B cell (primary cell): Measurements from ENCODE around the gene CDHR2. TPM values are rescaled to one million over a fixed set of nuclear protein-coding genes. Genes with fewer than 3 reads are reported as not detected.

Source experiments
- ATAC-seq: fragments of 200-7000 bp; cut with Tn5 transposase; one replicate; pipeline ENCODE4 v1.10.0; 2021; ENCODE audit warnings: low read depth, mild to moderate bottlenecking, moderate number of reproducible peaks, moderate library complexity
- CTCF ChIA-PET: fragments of 350-600 bp; sonication (Branson Sonifier 250); formaldehyde crosslinking; loops from one replicate; lab custom pipeline; 2021; ENCODE audit warnings: antibody characterized with exemption, inconsistent platforms; lab: Charles Lee
- POLR2A ChIA-PET: fragments of 350-600 bp; sonication (Branson Sonifier 250); formaldehyde crosslinking; loops from one replicate; lab custom pipeline; 2021; ENCODE audit warnings: antibody characterized with exemption; lab: Charles Lee
- DNase-seq: peaks from one replicate; pipeline ENCODE4 v3.0.0; 2013
- H2AFZ ChIP-seq: 2 replicates; pipeline ENCODE4 v1.6.1; 2012; ENCODE audit warnings: mild to moderate bottlenecking, low read depth, low read length; ENCODE audit not compliant: insufficient read depth, poor library complexity, severe bottlenecking
- H3K27ac ChIP-seq, 2 donors: 1 replicate in 1 of 2; 2 replicates in 1 of 2; pipeline ENCODE4 v1.5.1; 2012 to 2013; ENCODE audit warnings: low read length in 2 of 2, mild to moderate bottlenecking in 2 of 2, moderate library complexity in 1 of 2
- H3K27me3 ChIP-seq, 4 experiments: fragments of 200-600 bp in 1 of 4; sonication (generic) in 1 of 4; replicated peaks in 1 of 4; 1 replicate in 2 of 4; 2 replicates in 2 of 4; pipeline versions ENCODE4 v1.6.1 to v1.7.0; 2013 to 2016; ENCODE audit warnings: low read length in 3 of 4, mild to moderate bottlenecking in 2 of 4, mixed read lengths in 1 of 4, moderate library complexity in 1 of 4; ENCODE audit not compliant: insufficient read depth in 4 of 4, control insufficient read depth in 3 of 4; ENCODE audit errors: control extremely low read depth in 1 of 4
- H3K36me3 ChIP-seq, 2 experiments: replicated peaks in 1 of 2; 1 replicate in 1 of 2; 2 replicates in 1 of 2; pipeline versions ENCODE4 v1.6.1 to v1.7.1; 2013; ENCODE audit warnings: low read length in 1 of 2; ENCODE audit not compliant: insufficient read depth in 2 of 2, control insufficient read depth in 1 of 2; ENCODE audit errors: control extremely low read depth in 1 of 2, extremely low read depth in 1 of 2
- H3K4me1 ChIP-seq, 2 donors: fragments of 200-600 bp in 1 of 2; sonication (generic) in 1 of 2; 1 replicate in 1 of 2; 2 replicates in 1 of 2; pipeline versions ENCODE4 v1.5.1 to v1.6.1; 2013 to 2017; ENCODE audit warnings: low read length in 2 of 2; ENCODE audit not compliant: control insufficient read depth in 2 of 2, insufficient read depth in 2 of 2
- H3K4me2 ChIP-seq: replicated peaks from 2 replicates; pipeline ENCODE3; 2012; ENCODE audit warnings: mild to moderate bottlenecking, low read depth, low read length; ENCODE audit not compliant: poor library complexity, severe bottlenecking
- H3K4me3 ChIP-seq, 5 experiments: fragments of 200-600 bp in 1 of 5; sonication (generic) in 1 of 5; 1 replicate in 3 of 5; 2 replicates in 2 of 5; pipeline versions ENCODE4 v1.5.1 to v1.7.0; 2011 to 2016; ENCODE audit warnings: low read length in 4 of 5, mild to moderate bottlenecking in 4 of 5, low read depth in 2 of 5, control low read depth in 1 of 5, moderate library complexity in 1 of 5; ENCODE audit not compliant: insufficient read depth in 1 of 5; ENCODE audit errors: control extremely low read depth in 1 of 5, extremely low read depth in 1 of 5
- H3K79me2 ChIP-seq: fragments of 200-600 bp; sonication (generic); one replicate; pipeline ENCODE4 v1.6.0; 2016; ENCODE audit warnings: low read length; ENCODE audit not compliant: control insufficient read depth, insufficient read depth
- H3K9ac ChIP-seq: fragments of 200-600 bp; sonication (generic); 2 replicates; pipeline ENCODE4 v1.6.1; 2017; ENCODE audit warnings: mild to moderate bottlenecking, low read length, moderate library complexity
- H3K9me3 ChIP-seq, 3 donors: one replicate each; pipeline versions ENCODE4 v1.6.1 to v1.7.1; 2013; ENCODE audit warnings: low read length in 2 of 3; ENCODE audit not compliant: control insufficient read depth in 2 of 3, insufficient read depth in 1 of 3; ENCODE audit errors: control extremely low read depth in 1 of 3
- H4K20me1 ChIP-seq: 2 replicates; pipeline ENCODE4 v1.6.0; 2012; ENCODE audit warnings: mild to moderate bottlenecking, low read length; ENCODE audit not compliant: insufficient read depth, control insufficient read depth, poor library complexity, severe bottlenecking
- H3K27ac Mint-ChIP-seq: one replicate; pipeline ENCODE4 v1.8.0; 2021; ENCODE audit warnings: mixed read lengths
- H3K27me3 Mint-ChIP-seq: one replicate; pipeline ENCODE4 v1.8.0; 2021; ENCODE audit warnings: mixed read lengths
- H3K4me1 Mint-ChIP-seq: one replicate; pipeline ENCODE4 v1.8.0; 2021; ENCODE audit warnings: mixed read lengths
- H3K4me3 Mint-ChIP-seq: one replicate; pipeline ENCODE4 v1.8.0; 2021; ENCODE audit warnings: mixed read lengths
- H3K9me3 Mint-ChIP-seq: one replicate; pipeline ENCODE4 v1.8.0; 2022; ENCODE audit warnings: mixed read lengths; ENCODE audit not compliant: insufficient read depth
- EZH2 ChIP-seq: IDR thresholded peaks from 2 replicates; pipeline ENCODE4 v1.6.1; 2012; ENCODE audit warnings: borderline replicate concordance, low read depth, mild to moderate bottlenecking, moderate library complexity, low read length; ENCODE audit not compliant: insufficient read depth, poor library complexity, severe bottlenecking
- WGBS: methylation state at CpG from one replicate; pipeline ENCODE4 v1.1.5; 2013; ENCODE audit warnings: missing lambda C conversion rate; ENCODE audit not compliant: insufficient coverage; 5-methylcytosine and 5-hydroxymethylcytosine counted together
- intact Hi-C: fragments of 100-400 bp; cut with micrococcal nuclease; formaldehyde crosslinking; loops from one replicate; pipeline ENCODE4 v1.10.0; 2022
- polyA plus RNA-seq: library from polyadenylated mRNA; depleted of rRNA; stranded (reverse); fragments of >200 nt; gene quantifications from 2 replicates; pipeline ENCODE4 v1.2.3, GENCODE V29; 2012
- total RNA-seq, 2 donors: library from RNA; stranded (reverse); fragments of 120-200 nt in 1 of 2; gene quantifications; 1 replicate in 1 of 2; 2 replicates in 1 of 2; pipeline versions ENCODE4 v1.2.3 to v1.2.4, GENCODE V29; 2013 to 2022
- TF ChIP-seq, protein P1 (sequence below): fragments of 200-600 bp; IDR thresholded peaks from one replicate; pipeline ENCODE4 v1.8.0; 2022; ENCODE audit warnings: antibody characterized with exemption, mild to moderate bottlenecking

Gene CDHR2
- total and polyA plus RNA-seq, 2 donors (not counting 1 experiment from before 2014, with no cell fraction given) = 0.25 to 1.7 TPM

DNA sequence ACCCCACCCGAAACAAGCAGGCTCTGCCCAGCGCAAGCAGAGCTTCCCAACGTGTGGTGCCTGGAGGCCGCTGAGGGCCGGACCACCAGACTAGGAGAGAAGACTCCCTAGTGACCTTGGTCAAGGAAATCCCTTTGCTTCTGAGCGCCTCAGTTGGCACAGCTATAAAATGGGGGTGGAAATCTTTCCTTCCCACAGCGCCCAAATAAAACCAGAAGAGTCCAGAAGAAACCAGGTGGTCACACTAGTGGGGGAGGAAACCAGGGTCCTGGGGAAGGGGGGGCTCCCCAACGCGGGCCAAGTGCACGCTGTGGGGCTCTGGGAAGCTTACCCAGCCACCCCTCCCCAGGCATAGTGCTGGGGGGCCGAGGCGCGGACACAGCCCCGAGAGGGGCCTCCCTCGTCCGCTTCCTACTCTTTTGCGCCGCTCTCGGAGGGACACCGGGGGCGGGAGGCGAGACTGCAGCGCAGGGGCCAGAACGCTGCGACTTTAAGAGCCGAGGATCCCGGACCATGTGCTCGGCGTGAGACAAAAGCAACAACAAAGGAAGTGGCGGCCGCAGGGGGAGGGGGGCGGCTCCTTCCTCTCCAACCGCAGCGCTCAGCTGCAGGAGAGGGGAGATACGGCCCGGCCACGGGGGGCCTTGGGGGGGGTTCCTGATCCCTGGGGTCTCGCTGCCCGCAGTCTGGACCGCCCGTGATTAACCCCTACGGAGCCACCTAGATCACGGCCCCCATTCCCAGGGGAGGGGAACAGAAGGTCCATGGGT lies 12.8 kb upstream of the CDHR2 start:
- intact Hi-C loops = no loop called here
- POLR2A ChIA-PET = interaction anchor here (0.6 to 4.1 kb wide), 21 partner anchors 8 to 978 kb away, joined by 3 to 30 read pairs (median 3); partner anchors contain the start of genes CDHR2, EIF4E1B, FAF2 and HIGD2A

More for the DNA sequence above, 12.8 kb upstream of the CDHR2 start:
- H3K9me3 Mint-ChIP-seq = no peaks in the 10 kb centered on the region
- H3K4me3 Mint-ChIP-seq = peak overlapping the region; percentile 99
- peaks cover 64% of the 10 kb centered on the region for H3K79me2 ChIP-seq
- peak overlapping the region; percentile 84 to 100 (median 94) for H3K4me3 ChIP-seq
- peak overlapping the region; percentile 93 to 99 for H3K27ac ChIP-seq
- peak; percentile 26 for ATAC-seq
- peaks cover 0 to 34% of the 10 kb centered on the region in 2 experiments for H3K36me3 ChIP-seq
- peaks cover 0 to 4% (median 0%) of the 10 kb centered on the region in 3 donors for H3K9me3 ChIP-seq
- peak overlapping the region; percentile 98 for H3K9ac ChIP-seq
- DNase-seq = peak; percentile 86
- peaks cover 57% of the 10 kb centered on the region for H4K20me1 ChIP-seq
- H3K4me2 ChIP-seq = peak overlapping the region; percentile 92
- no peaks in the 10 kb centered on the region for H3K27me3 ChIP-seq
- peaks cover 60% of the 10 kb centered on the region for H3K4me1 Mint-ChIP-seq
- under 1% methylated on average over 31 of the region's 43 CpGs for WGBS
- no peak for TF ChIP-seq EZH2
- TF ChIP-seq, protein P1, sequence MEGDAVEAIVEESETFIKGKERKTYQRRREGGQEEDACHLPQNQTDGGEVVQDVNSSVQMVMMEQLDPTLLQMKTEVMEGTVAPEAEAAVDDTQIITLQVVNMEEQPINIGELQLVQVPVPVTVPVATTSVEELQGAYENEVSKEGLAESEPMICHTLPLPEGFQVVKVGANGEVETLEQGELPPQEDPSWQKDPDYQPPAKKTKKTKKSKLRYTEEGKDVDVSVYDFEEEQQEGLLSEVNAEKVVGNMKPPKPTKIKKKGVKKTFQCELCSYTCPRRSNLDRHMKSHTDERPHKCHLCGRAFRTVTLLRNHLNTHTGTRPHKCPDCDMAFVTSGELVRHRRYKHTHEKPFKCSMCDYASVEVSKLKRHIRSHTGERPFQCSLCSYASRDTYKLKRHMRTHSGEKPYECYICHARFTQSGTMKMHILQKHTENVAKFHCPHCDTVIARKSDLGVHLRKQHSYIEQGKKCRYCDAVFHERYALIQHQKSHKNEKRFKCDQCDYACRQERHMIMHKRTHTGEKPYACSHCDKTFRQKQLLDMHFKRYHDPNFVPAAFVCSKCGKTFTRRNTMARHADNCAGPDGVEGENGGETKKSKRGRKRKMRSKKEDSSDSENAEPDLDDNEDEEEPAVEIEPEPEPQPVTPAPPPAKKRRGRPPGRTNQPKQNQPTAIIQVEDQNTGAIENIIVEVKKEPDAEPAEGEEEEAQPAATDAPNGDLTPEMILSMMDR = no peak
- CTCF ChIA-PET = interaction anchor here (1.0 to 5.3 kb wide), 7 partner anchors 7 to 124 kb away, joined by 3 to 33 read pairs (median 4); partner anchors contain the start of genes CLTB, FAF2 and TSPAN17
- H2AFZ ChIP-seq = peak overlapping the region; percentile 77
- H3K27ac Mint-ChIP-seq = peak overlapping the region; percentile 100
- no peaks in the 10 kb centered on the region for H3K27me3 Mint-ChIP-seq
- H3K4me1 ChIP-seq = peaks cover 55 to 60% of the 10 kb centered on the region in 2 donors
